Measurements from ENCODE around the gene MICAL1.

GRCh38 chr6:109421184-109421583, 34.4 kb downstream of the MICAL1 start:
- TF ChIP-seq CTCF (IDR thresholded peaks at IDR 0.05; ENCODE audit: low read depth, low read length), result no peak
- no peak for TF ChIP-seq EZH2phosphoT487 (IDR thresholded peaks at IDR 0.05; ENCODE audit: low read depth)

Measured in OCI-LY3 (cell line).